ENCODE data around the gene CC2D1A.
A peak's percentile ranks its signal among the peaks of the same experiment; 100 is the strongest.

CC2D1A gene

DNA sequence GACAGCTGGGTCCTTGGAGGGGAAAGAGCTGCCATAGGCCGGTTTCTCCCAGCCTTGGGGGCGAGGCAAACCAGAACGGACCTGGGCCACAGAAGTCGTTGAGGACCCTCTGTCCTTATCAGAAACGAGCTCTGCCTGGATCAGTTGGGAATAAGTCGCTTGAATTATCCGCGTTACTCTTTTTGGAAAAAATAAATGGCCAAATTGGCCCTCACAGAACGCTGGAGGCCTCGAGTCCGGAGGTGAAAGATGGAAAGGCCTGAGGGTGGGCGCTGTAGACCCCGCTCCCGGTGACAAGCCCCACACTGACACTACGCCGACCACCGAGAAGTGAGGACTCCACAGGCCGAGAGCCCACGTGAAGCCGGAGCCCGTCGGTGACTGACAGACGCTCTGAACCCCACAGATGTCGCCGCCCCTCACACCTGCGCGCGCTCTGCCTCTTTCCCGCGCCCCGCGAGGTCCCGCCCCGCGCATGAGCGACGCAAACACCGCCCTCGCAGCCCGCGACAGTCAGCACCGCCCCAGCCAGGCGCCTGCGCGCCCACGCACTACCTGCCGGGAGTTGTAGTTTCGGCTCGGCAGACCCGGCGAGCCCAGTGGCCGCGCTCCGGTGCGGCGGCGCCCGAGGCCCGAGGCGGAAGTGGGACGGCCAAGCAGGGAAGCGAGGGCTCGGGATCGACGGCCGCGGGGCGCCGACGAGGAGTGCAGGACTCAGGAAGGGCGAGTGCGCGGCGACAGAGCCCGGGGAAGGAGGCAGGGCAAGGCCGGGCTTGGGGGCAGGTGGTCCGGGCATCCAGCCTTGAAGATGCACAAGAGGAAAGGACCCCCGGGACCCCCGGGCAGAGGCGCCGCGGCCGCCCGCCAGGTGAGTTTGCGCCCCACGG, at the start of gene CC2D1A, which contains the start of gene BRME1:
CC2D1A (plus strand) TSS at position 568 of the 887 bp plus-strand sequence; CDS start at position 809, 241 bp downstream.
BRME1 (minus strand) TSS at position 484 of the 887 bp plus-strand sequence. CDS start 1,225 bp downstream, outside the sequence.
- Histone ChIP-seq H3F3A (ENCODE audit: control insufficient read depth, insufficient read depth) (no peaks in the 10 kb centered on the region), H3K9me2 (replicated peaks; ENCODE audit: control insufficient read depth, low read length) (no peaks in the 10 kb centered on the region), H4K20me1 (ENCODE audit: control insufficient read depth, insufficient read depth, low read depth, low read length) (no peaks in the 10 kb centered on the region), H3K4me1 (ENCODE audit: control insufficient read depth, low read length) (peaks cover 27% of the 10 kb centered on the region), H3K79me2 (ENCODE audit: control insufficient read depth, low read length) (peaks cover 17% of the 10 kb centered on the region), H3K36me3 (ENCODE audit: control insufficient read depth, low read length) (peaks cover 12% of the 10 kb centered on the region), H3K4me3 (ENCODE audit: low read length) (peak within 1 kb of the TSS; percentile 78), H3K9me3 (ENCODE audit: control insufficient read depth, insufficient read depth, low read length) (no peaks in the 10 kb centered on the region), H3K27ac (ENCODE audit: low read depth, low read length) (peak within 1 kb of the TSS; percentile 11; the same call in 1 of the 2 replicates), H3K4me2 (ENCODE audit: low read length) (peak within 1 kb of the TSS; percentile 80), H3K27me3 (ENCODE audit: control insufficient read depth, low read length) (no peaks in the 10 kb centered on the region)
- TF ChIP-seq EZH2phosphoT487 (IDR thresholded peaks at IDR 0.05; ENCODE audit: borderline replicate concordance, low read length): no peak
- TF ChIP-seq, protein P1, sequence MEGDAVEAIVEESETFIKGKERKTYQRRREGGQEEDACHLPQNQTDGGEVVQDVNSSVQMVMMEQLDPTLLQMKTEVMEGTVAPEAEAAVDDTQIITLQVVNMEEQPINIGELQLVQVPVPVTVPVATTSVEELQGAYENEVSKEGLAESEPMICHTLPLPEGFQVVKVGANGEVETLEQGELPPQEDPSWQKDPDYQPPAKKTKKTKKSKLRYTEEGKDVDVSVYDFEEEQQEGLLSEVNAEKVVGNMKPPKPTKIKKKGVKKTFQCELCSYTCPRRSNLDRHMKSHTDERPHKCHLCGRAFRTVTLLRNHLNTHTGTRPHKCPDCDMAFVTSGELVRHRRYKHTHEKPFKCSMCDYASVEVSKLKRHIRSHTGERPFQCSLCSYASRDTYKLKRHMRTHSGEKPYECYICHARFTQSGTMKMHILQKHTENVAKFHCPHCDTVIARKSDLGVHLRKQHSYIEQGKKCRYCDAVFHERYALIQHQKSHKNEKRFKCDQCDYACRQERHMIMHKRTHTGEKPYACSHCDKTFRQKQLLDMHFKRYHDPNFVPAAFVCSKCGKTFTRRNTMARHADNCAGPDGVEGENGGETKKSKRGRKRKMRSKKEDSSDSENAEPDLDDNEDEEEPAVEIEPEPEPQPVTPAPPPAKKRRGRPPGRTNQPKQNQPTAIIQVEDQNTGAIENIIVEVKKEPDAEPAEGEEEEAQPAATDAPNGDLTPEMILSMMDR (IDR thresholded peaks at IDR 0.05; ENCODE audit: low read depth, low read length, poor library complexity, severe bottlenecking): no peak

DNA sequence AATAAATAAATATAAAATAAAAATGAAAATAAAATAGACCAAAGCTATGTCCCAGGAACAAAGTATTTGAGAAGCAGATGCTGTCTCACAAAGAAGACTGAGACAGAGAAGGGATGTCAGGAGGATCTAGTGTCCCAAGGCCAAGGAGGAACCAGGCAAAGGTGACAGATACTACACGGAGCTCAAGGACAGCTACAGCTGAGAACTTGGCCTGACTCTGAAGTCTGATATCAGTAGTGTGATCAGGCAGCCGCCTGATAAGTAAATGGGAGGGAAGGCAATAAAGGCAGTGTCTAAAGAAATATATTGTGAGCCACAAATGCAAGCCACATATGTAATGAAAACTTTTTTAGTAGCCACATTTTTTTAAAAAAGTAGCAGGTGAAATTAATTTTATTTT, 49.5 kb upstream of the CC2D1A start:
- Histone ChIP-seq H3K27me3 (ENCODE audit: control insufficient read depth, low read length) (no peaks in the 10 kb centered on the region), H3K4me2 (ENCODE audit: low read length) (no peak overlapping the region), H3K4me3 (ENCODE audit: low read length) (no peak overlapping the region), H4K20me1 (ENCODE audit: control insufficient read depth, insufficient read depth, low read depth, low read length) (no peaks in the 10 kb centered on the region), H3K27ac (ENCODE audit: low read depth, low read length) (no peak overlapping the region), H3K4me1 (ENCODE audit: control insufficient read depth, low read length) (peaks cover 10% of the 10 kb centered on the region), H3K9me2 (replicated peaks; ENCODE audit: control insufficient read depth, low read length) (no peaks in the 10 kb centered on the region), H3K79me2 (ENCODE audit: control insufficient read depth, low read length) (no peaks in the 10 kb centered on the region), H3K36me3 (ENCODE audit: control insufficient read depth, low read length) (no peaks in the 10 kb centered on the region), H3F3A (ENCODE audit: control insufficient read depth, insufficient read depth) (no peaks in the 10 kb centered on the region; the same call in 1 of the 2 replicates), H3K9me3 (ENCODE audit: control insufficient read depth, insufficient read depth, low read length) (no peaks in the 10 kb centered on the region)
- TF ChIP-seq, protein P1 (IDR thresholded peaks at IDR 0.05; ENCODE audit: low read depth, low read length, poor library complexity, severe bottlenecking): no peak
- TF ChIP-seq EZH2phosphoT487 (IDR thresholded peaks at IDR 0.05; ENCODE audit: borderline replicate concordance, low read length): no peak

DNA sequence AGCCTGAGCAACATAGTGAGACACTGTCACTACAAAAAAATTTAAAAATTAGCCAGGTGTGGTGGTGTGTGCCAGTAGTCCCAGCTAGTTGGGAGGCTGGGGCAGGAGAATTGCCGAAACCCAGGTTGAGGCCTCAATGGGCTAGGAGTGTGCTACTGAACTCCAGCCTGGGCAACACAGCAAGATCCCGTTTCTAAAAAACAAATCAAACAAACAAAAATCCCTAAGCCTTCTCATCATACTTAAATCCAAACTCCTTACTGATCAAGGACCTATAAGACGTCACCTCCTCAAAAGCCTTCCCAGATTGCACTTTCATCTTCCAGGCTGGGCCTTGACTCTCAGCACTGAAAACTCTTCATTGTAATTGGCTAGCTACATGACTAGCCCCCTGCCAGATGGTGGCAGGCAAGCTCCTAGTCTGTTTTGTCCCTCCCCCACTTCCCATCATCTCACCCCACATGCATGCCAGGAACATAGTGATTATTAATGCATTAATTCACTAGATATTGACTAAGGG, 46.6 kb upstream of the CC2D1A start:
- H3K27ac ChIP-seq (ENCODE audit: low read depth, low read length): no peak overlapping the region
- H3F3A ChIP-seq (ENCODE audit: control insufficient read depth, insufficient read depth): no peaks in the 10 kb centered on the region
- no peaks in the 10 kb centered on the region for H3K9me2 ChIP-seq (replicated peaks; ENCODE audit: control insufficient read depth, low read length)
- no peak overlapping the region for H3K4me2 ChIP-seq (ENCODE audit: low read length)
- no peaks in the 10 kb centered on the region for H3K9me3 ChIP-seq (ENCODE audit: control insufficient read depth, insufficient read depth, low read length)
- peaks cover 18% of the 10 kb centered on the region for H3K4me1 ChIP-seq (ENCODE audit: control insufficient read depth, low read length)
- H3K36me3 ChIP-seq (ENCODE audit: control insufficient read depth, low read length): no peaks in the 10 kb centered on the region
- no peaks in the 10 kb centered on the region for H4K20me1 ChIP-seq (ENCODE audit: control insufficient read depth, insufficient read depth, low read depth, low read length)
- TF ChIP-seq, protein P1 (IDR thresholded peaks at IDR 0.05; ENCODE audit: low read depth, low read length, poor library complexity, severe bottlenecking): peak; percentile 24
- no peak for TF ChIP-seq EZH2phosphoT487 (IDR thresholded peaks at IDR 0.05; ENCODE audit: borderline replicate concordance, low read length)
- H3K79me2 ChIP-seq (ENCODE audit: control insufficient read depth, low read length): no peaks in the 10 kb centered on the region
- H3K4me3 ChIP-seq (ENCODE audit: low read length): no peak overlapping the region
- H3K27me3 ChIP-seq (ENCODE audit: control insufficient read depth, low read length): peaks cover 6% of the 10 kb centered on the region

Data from DOHH2 (cell line).